SK-N-SH (cell line): Measurements from ENCODE around the gene GALNTL6. TPM values are rescaled to one million over a fixed set of nuclear protein-coding genes. Genes with fewer than 3 reads are reported as not detected.
A peak's percentile ranks its signal among the peaks of the same experiment; 100 is the strongest.

Experiments used
- CTCF ChIA-PET: fragments of 300-600, 350-600 bp; formaldehyde crosslinking; extraction: SDS; loops from one replicate; lab custom pipeline; 2021; lab: Yijun Ruan, JAX
- POLR2A ChIA-PET: fragments of 350-600 bp; sonication (Branson Sonifier 250); formaldehyde crosslinking; extraction: SDS; loops from one replicate; lab custom pipeline; 2020; ENCODE audit warnings: antibody characterized with exemption, inconsistent platforms; lab: Yijun Ruan, JAX
- DNase-seq: peaks from one replicate; pipeline ENCODE4 v3.0.0; 2012
- H2AFZ ChIP-seq: fragments of 200-600 bp; sonication (generic); 2 replicates; pipeline ENCODE4 v1.8.1; 2016; ENCODE audit warnings: antibody characterized with exemption, mild to moderate bottlenecking, low read depth
- H3F3A ChIP-seq: fragments of 200-600 bp; sonication (generic); replicated peaks from 2 replicates; pipeline ENCODE3; 2016; ENCODE audit warnings: antibody characterized with exemption, mild to moderate bottlenecking; ENCODE audit not compliant: insufficient read depth
- H3K27ac ChIP-seq, 2 experiments: fragments of 200-500 bp in 1 of 2; fragments of 200-600 bp in 1 of 2; sonication (Bioruptor generic) in 1 of 2; sonication (generic), shearing (Covaris generic) in 1 of 2; 2 replicates each; pipeline versions ENCODE4 v1.5.1 to v1.6.1; 2014 to 2016; ENCODE audit warnings: low read depth in 2 of 2, inconsistent platforms in 1 of 2, low read length in 1 of 2, mild to moderate bottlenecking in 1 of 2, mixed read lengths in 1 of 2
- H3K27me3 ChIP-seq: fragments of 200-600 bp; sonication (generic), shearing (Covaris generic); 2 replicates; pipeline ENCODE4 v1.6.1; 2016; ENCODE audit warnings: mixed run types; ENCODE audit not compliant: insufficient read depth
- H3K36me3 ChIP-seq, 2 experiments: fragments of 200-500 bp in 1 of 2; fragments of 200-600 bp in 1 of 2; sonication (Bioruptor generic) in 1 of 2; sonication (generic) in 1 of 2; replicated peaks in 1 of 2; 2 replicates each; pipeline versions ENCODE3 to v1.5.1; 2014 to 2016; ENCODE audit warnings: low read length in 1 of 2, mild to moderate bottlenecking in 1 of 2; ENCODE audit not compliant: insufficient read depth in 2 of 2, control insufficient read depth in 1 of 2
- H3K4me1 ChIP-seq, 2 experiments: fragments of 200-500 bp in 1 of 2; fragments of 200-600 bp in 1 of 2; sonication (Bioruptor generic) in 1 of 2; sonication (generic), shearing (Covaris generic) in 1 of 2; 2 replicates each; pipeline versions ENCODE4 v1.5.1 to v1.6.1; 2014 to 2016; ENCODE audit warnings: low read depth in 1 of 2, low read length in 1 of 2, mixed run types in 1 of 2; ENCODE audit not compliant: insufficient read depth in 2 of 2, control insufficient read depth in 1 of 2
- H3K4me2 ChIP-seq: fragments of 200-600 bp; sonication (generic), shearing (Covaris generic); 2 replicates; pipeline ENCODE4 v1.6.1; 2017; ENCODE audit warnings: mixed run types
- H3K4me3 ChIP-seq, 2 experiments: fragments of 200-500 bp in 1 of 2; fragments of 200-600 bp in 1 of 2; sonication (Bioruptor generic) in 1 of 2; sonication (generic), shearing (Covaris generic) in 1 of 2; 2 replicates each; pipeline versions ENCODE4 v1.5.1 to v1.8.1; 2014 to 2016; ENCODE audit warnings: low read depth in 2 of 2, inconsistent platforms in 1 of 2, low read length in 1 of 2, mild to moderate bottlenecking in 1 of 2, mixed read lengths in 1 of 2, moderate library complexity in 1 of 2
- H3K79me2 ChIP-seq: fragments of 200-600 bp; sonication (generic); 2 replicates; pipeline ENCODE4 v1.8.1; 2017; ENCODE audit warnings: mild to moderate bottlenecking; ENCODE audit not compliant: insufficient read depth
- H3K9ac ChIP-seq: fragments of 200-600 bp; sonication (generic); 2 replicates; pipeline ENCODE4 v1.6.1; 2017; ENCODE audit warnings: mixed run types
- H3K9me2 ChIP-seq: fragments of 200-600 bp; sonication (generic); 2 replicates; pipeline ENCODE4 v1.6.1; 2017; ENCODE audit warnings: mixed run types
- H3K9me3 ChIP-seq: fragments of 200-600 bp; sonication (generic); 2 replicates; pipeline ENCODE4 v1.6.1; 2017; ENCODE audit warnings: mixed run types, mild to moderate bottlenecking, moderate library complexity
- H4K20me1 ChIP-seq: fragments of 200-600 bp; sonication (generic); 2 replicates; pipeline ENCODE4 v1.6.1; 2017; ENCODE audit warnings: mild to moderate bottlenecking, mixed run types; ENCODE audit not compliant: insufficient read depth
- CHD2 ChIP-seq: fragments of 150-350 bp; IDR thresholded peaks from 2 replicates; pipeline ENCODE4 v1.6.1; 2018; ENCODE audit warnings: low read length; ENCODE audit not compliant: partially characterized antibody
- CTCF ChIP-seq: fragments of 200-600 bp; sonication (generic); IDR thresholded peaks from 2 replicates; pipeline ENCODE4 v1.6.1; 2017; ENCODE audit warnings: antibody characterized with exemption, mild to moderate bottlenecking, moderate library complexity
- ELF1 ChIP-seq: IDR thresholded peaks from 2 replicates; pipeline ENCODE4 v1.4.0; 2012
- EZH2phosphoT487 ChIP-seq: fragments of 200-600 bp; sonication (generic); IDR thresholded peaks from 2 replicates; pipeline ENCODE4 v1.6.1; 2017; ENCODE audit warnings: low read depth, mixed run types, mild to moderate bottlenecking, antibody characterized with exemption, moderate library complexity, borderline replicate concordance
- FOSL2 ChIP-seq: IDR thresholded peaks from 2 replicates; pipeline ENCODE4 v1.4.0; 2012; ENCODE audit warnings: low read depth, mild to moderate bottlenecking, moderate library complexity, borderline replicate concordance
- IRF3 ChIP-seq: fragments of 150-350 bp; IDR thresholded peaks from 2 replicates; pipeline ENCODE4 v1.6.1; 2016; ENCODE audit warnings: mild to moderate bottlenecking, low read depth, low read length
- JUND ChIP-seq: IDR thresholded peaks from 2 replicates; pipeline ENCODE4 v1.4.0; 2012
- MAX ChIP-seq: IDR thresholded peaks from 2 replicates; pipeline ENCODE4 v1.4.0; 2012; ENCODE audit warnings: low read depth
- MEF2A ChIP-seq: IDR thresholded peaks from 2 replicates; pipeline ENCODE4 v1.4.0; 2012; ENCODE audit warnings: low read depth, borderline replicate concordance
- MXI1 ChIP-seq: IDR thresholded peaks from 2 replicates; pipeline ENCODE4 v1.6.1; 2012; ENCODE audit warnings: mild to moderate bottlenecking, low read depth, low read length, improper control_type of control experiment
- NFIC ChIP-seq: IDR thresholded peaks from 2 replicates; pipeline ENCODE4 v1.4.0; 2012; ENCODE audit warnings: borderline replicate concordance
- NRF1 ChIP-seq: IDR thresholded peaks from 2 replicates; pipeline ENCODE4 v1.6.1; 2012; ENCODE audit warnings: low read depth, mild to moderate bottlenecking, low read length
- PBX3 ChIP-seq: IDR thresholded peaks from 2 replicates; pipeline ENCODE4; 2012
- POLR2AphosphoS5 ChIP-seq: IDR thresholded peaks from 2 replicates; pipeline ENCODE4 v1.6.1; 2012; ENCODE audit warnings: low read depth, low read length
- RAD21 ChIP-seq: IDR thresholded peaks from 2 replicates; pipeline ENCODE4 v1.6.1; 2012; ENCODE audit warnings: mild to moderate bottlenecking, low read length
- REST ChIP-seq: IDR thresholded peaks from 2 replicates; pipeline ENCODE4 v1.6.1; 2012; ENCODE audit warnings: mild to moderate bottlenecking, low read depth, low read length, moderate library complexity
- RXRA ChIP-seq: IDR thresholded peaks from 2 replicates; pipeline ENCODE4 v1.4.0; 2012; ENCODE audit warnings: low read depth, mild to moderate bottlenecking, borderline replicate concordance
- SIN3A ChIP-seq: IDR thresholded peaks from 2 replicates; pipeline ENCODE4 v1.6.1; 2012; ENCODE audit warnings: low read depth, mild to moderate bottlenecking, low read length, moderate library complexity, borderline replicate concordance
- SMC3 ChIP-seq: IDR thresholded peaks from 2 replicates; pipeline ENCODE4 v1.6.1; 2012; ENCODE audit warnings: low read depth, low read length, improper control_type of control experiment
- TAF1 ChIP-seq: IDR thresholded peaks from 2 replicates; pipeline ENCODE4 v1.6.1; 2012; ENCODE audit warnings: low read depth, mild to moderate bottlenecking, low read length, moderate library complexity, borderline replicate concordance
- TCF12 ChIP-seq: IDR thresholded peaks from 2 replicates; pipeline ENCODE4 v1.4.0; 2012
- USF2 ChIP-seq: fragments of 150-350 bp; IDR thresholded peaks from 2 replicates; pipeline ENCODE4 v1.6.1; 2017; ENCODE audit warnings: antibody characterized with exemption, low read length, low read depth, borderline replicate concordance
- YY1 ChIP-seq: IDR thresholded peaks from 2 replicates; pipeline ENCODE4 v1.4.0; 2012; ENCODE audit warnings: low read depth, mild to moderate bottlenecking
- WGBS: methylation state at CpG from one replicate; pipeline ENCODE4 v1.1.6; 2017; ENCODE audit warnings: low lambda C conversion rate; 5-methylcytosine and 5-hydroxymethylcytosine counted together
- polyA plus RNA-seq, 3 experiments: library from polyadenylated mRNA; depleted of rRNA; stranded (reverse); fragments of >200 nt; gene quantifications; 2 replicates each; pipeline ENCODE4 v1.2.3, GENCODE V29; 2012

The GALNTL6 gene
- polyA plus RNA-seq, 1 of the 3 experiments (the other 2 are of a cell fraction) = 0.07 TPM

GRCh38 chr4:172998527-172999469 is 1185.6 kb downstream of the GALNTL6 start:
- Histone ChIP-seq H4K20me1 (no peaks in the 10 kb centered on the region), H3K36me3 (no peaks in the 10 kb centered on the region), H3K9me2 (no peaks in the 10 kb centered on the region), H3K9me3 (no peaks in the 10 kb centered on the region), H3F3A (peaks cover 13% of the 10 kb centered on the region), H3K9ac (peak overlapping the region; percentile 45; the same call in 1 of the 2 replicates), H3K27ac (peak overlapping the region in 1 of 2 experiments; percentile 82; a peak in 2 of 4 replicates), H2AFZ (no peak overlapping the region; the same call in 1 of the 2 replicates), H3K4me1 (peaks cover 0 to 23% of the 10 kb centered on the region in 2 experiments; a peak in 1 of 4 replicates), H3K4me2 (peak overlapping the region; percentile 63), H3K79me2 (no peaks in the 10 kb centered on the region), H3K4me3 (no peak overlapping the region), H3K27me3 (no peaks in the 10 kb centered on the region)
- POLR2A ChIA-PET = no interaction called here
- DNase-seq = no peak
- WGBS = 63% methylated on average over 7 of the region's 7 CpGs
- CTCF ChIA-PET = interaction anchor here (1.2 to 4.4 kb wide), 2 partner anchors 15 to 295 kb away, joined by 3 to 20 read pairs; no protein-coding TSS in a partner anchor
- TF ChIP-seq POLR2AphosphoS5 (no peak), SIN3A (no peak), ELF1 (no peak), JUND (peak; percentile 41; the same call in 1 of the 2 replicates), CHD2 (no peak), TAF1 (no peak), CTCF (no peak), RAD21 (no peak), RXRA (no peak), IRF3 (no peak), PBX3 (no peak), MAX (no peak), TCF12 (peak; percentile 35; the same call in 1 of the 2 replicates), EZH2phosphoT487 (no peak), REST (no peak), NRF1 (no peak), NFIC (peak; percentile 15; the same call in 1 of the 2 replicates), USF2 (no peak), FOSL2 (peak; percentile 47; the same call in 1 of the 2 replicates), YY1 (no peak), SMC3 (no peak), MXI1 (no peak), MEF2A (peak; percentile 77)
